ENCODE data around the gene DOCK1.

Gene DOCK1

GRCh38 chr10:127234306-127234800 is 329.1 kb downstream of the DOCK1 start:
- Histone ChIP-seq H3K9me2 (replicated peaks; ENCODE audit: insufficient read depth, low read length) (no peaks in the 10 kb centered on the region), H3K4me1 (ENCODE audit: low read length) (no peaks in the 10 kb centered on the region), H4K20me1 (ENCODE audit: insufficient read depth, low read length) (no peaks in the 10 kb centered on the region), H3K27ac (ENCODE audit: low read length) (no peak overlapping the region), H3K79me2 (ENCODE audit: low read length) (no peaks in the 10 kb centered on the region), H2AFZ (ENCODE audit: low read length) (no peak overlapping the region), H3K4me2 (ENCODE audit: low read depth, low read length) (no peak overlapping the region), H3K9ac (ENCODE audit: low read length) (no peak overlapping the region), H3K36me3 (replicated peaks; ENCODE audit: insufficient read depth, low read length) (no peaks in the 10 kb centered on the region), H3K4me3 (ENCODE audit: low read length) (no peak overlapping the region), H3F3A (ENCODE audit: insufficient read depth, low read length) (no peaks in the 10 kb centered on the region), H3K27me3 (replicated peaks; ENCODE audit: insufficient read depth, low read length) (no peaks in the 10 kb centered on the region), H3K9me3 (replicated peaks; ENCODE audit: insufficient read depth, low read length) (no peaks in the 10 kb centered on the region)
- no peak for TF ChIP-seq CTCF (IDR thresholded peaks at IDR 0.05; ENCODE audit: low read length)
- no peak for TF ChIP-seq EZH2 (optimal IDR thresholded peaks at IDR 0.05; ENCODE audit: low read depth, low read length)
- no peak for TF ChIP-seq EZH2phosphoT487 (IDR thresholded peaks at IDR 0.05; ENCODE audit: low read length)
- DNase-seq, result no peak

- Histone ChIP-seq H3K36me3 (replicated peaks; ENCODE audit: insufficient read depth, low read length) (no peaks in the 10 kb centered on the region), H3K9me2 (replicated peaks; ENCODE audit: insufficient read depth, low read length) (no peaks in the 10 kb centered on the region), H3K4me3 (ENCODE audit: low read length) (no peak overlapping the region), H3K27me3 (replicated peaks; ENCODE audit: insufficient read depth, low read length) (no peaks in the 10 kb centered on the region), H3K4me1 (ENCODE audit: low read length) (no peaks in the 10 kb centered on the region), H4K20me1 (ENCODE audit: insufficient read depth, low read length) (no peaks in the 10 kb centered on the region), H2AFZ (ENCODE audit: low read length) (no peak overlapping the region), H3F3A (ENCODE audit: insufficient read depth, low read length) (no peaks in the 10 kb centered on the region), H3K27ac (ENCODE audit: low read length) (no peak overlapping the region), H3K79me2 (ENCODE audit: low read length) (no peaks in the 10 kb centered on the region), H3K4me2 (ENCODE audit: low read depth, low read length) (no peak overlapping the region), H3K9me3 (replicated peaks; ENCODE audit: insufficient read depth, low read length) (no peaks in the 10 kb centered on the region), H3K9ac (ENCODE audit: low read length) (no peak overlapping the region)
- TF ChIP-seq EZH2 (optimal IDR thresholded peaks at IDR 0.05; ENCODE audit: low read depth, low read length) (no peak), CTCF (IDR thresholded peaks at IDR 0.05; ENCODE audit: low read length) (no peak), EZH2phosphoT487 (IDR thresholded peaks at IDR 0.05; ENCODE audit: low read length) (no peak)
- DNase-seq, result no peak
Measured at GRCh38 chr10:127236266-127236665, 331.0 kb downstream of the DOCK1 start.

- Histone ChIP-seq H3F3A (ENCODE audit: insufficient read depth, low read length) (no peaks in the 10 kb centered on the region), H3K9ac (ENCODE audit: low read length) (no peak overlapping the region), H3K9me2 (replicated peaks; ENCODE audit: insufficient read depth, low read length) (no peaks in the 10 kb centered on the region), H2AFZ (ENCODE audit: low read length) (no peak overlapping the region), H3K27me3 (replicated peaks; ENCODE audit: insufficient read depth, low read length) (no peaks in the 10 kb centered on the region), H3K36me3 (replicated peaks; ENCODE audit: insufficient read depth, low read length) (no peaks in the 10 kb centered on the region), H3K4me1 (ENCODE audit: low read length) (no peaks in the 10 kb centered on the region), H3K9me3 (replicated peaks; ENCODE audit: insufficient read depth, low read length) (no peaks in the 10 kb centered on the region), H3K27ac (ENCODE audit: low read length) (no peak overlapping the region), H3K4me2 (ENCODE audit: low read depth, low read length) (no peak overlapping the region), H3K4me3 (ENCODE audit: low read length) (no peak overlapping the region), H3K79me2 (ENCODE audit: low read length) (no peaks in the 10 kb centered on the region), H4K20me1 (ENCODE audit: insufficient read depth, low read length) (no peaks in the 10 kb centered on the region)
- TF ChIP-seq CTCF (IDR thresholded peaks at IDR 0.05; ENCODE audit: low read length) (no peak), EZH2 (optimal IDR thresholded peaks at IDR 0.05; ENCODE audit: low read depth, low read length) (no peak), EZH2phosphoT487 (IDR thresholded peaks at IDR 0.05; ENCODE audit: low read length) (no peak)
- no peak for DNase-seq
Measured at GRCh38 chr10:127242914-127243313, 337.7 kb downstream of the DOCK1 start.

Measured in MM.1S (cell line).